Measurements from ENCODE around the gene TMEM185A.
"Not testable (repeated sequence)": the region's sequence is repeated elsewhere in the genome, so short reads cannot be mapped to it uniquely, and the experiment has no call there.

TMEM185A gene

GRCh38 chrX:149631234-149632165, at the start of gene TMEM185A:
Gene TMEM185A (minus strand): TSS chrX:149631792. CDS start chrX:149631580, 212 bp downstream.
- DNase-seq (ENCODE audit: low spot score), result peak; percentile 56

DNA sequence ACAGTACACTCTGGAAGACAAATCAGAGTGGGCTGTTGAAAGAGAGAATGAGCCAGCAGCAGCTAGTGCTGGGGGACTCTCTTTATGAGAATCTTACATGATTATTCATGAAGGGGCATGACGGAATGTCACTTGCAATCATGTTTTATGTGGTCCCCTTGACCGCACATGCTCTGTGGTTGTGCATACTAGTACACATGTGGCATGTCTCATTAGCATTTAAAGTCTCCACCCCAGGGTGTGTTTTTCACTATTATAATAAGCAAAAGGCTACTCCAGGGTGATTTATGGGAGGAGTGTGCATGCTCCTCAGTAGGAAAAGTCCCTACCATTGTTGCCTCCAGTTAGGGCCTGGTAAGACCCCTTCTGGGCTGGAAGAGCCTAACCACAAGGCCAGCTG, 49.6 kb upstream of the TMEM185A start:
- no peak for DNase-seq (ENCODE audit: low spot score)

DNA sequence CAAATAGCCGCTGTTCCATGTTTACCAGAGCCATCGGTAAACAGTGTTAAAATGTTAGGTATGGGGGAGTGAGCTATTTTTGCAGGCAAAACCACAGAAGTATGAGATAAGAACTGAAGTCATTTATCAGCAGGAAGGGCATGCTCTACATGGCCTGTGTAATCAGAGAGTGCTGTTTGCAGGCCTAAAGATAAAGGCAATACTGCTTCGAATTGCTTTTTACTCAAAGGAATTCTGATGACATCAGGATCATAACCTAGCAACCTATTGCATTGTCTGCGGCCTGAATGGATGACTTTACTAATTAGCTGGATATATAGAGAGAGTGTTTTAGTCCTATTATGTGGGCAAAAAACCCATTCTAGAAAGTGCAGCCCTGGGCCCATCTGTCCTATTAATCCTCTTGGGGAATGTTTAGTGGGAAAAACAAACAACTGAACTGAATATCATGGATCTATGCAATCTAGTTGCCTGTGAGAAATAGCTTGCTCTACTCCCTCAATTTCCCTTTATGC, 47.6 kb upstream of the TMEM185A start:
- not testable (repeated sequence) for DNase-seq (ENCODE audit: low spot score)

- DNase-seq (ENCODE audit: low spot score), result not testable (repeated sequence)
These were observed 44.0 kb upstream of the TMEM185A start for GRCh38 chrX:149675554-149675953.

DNA sequence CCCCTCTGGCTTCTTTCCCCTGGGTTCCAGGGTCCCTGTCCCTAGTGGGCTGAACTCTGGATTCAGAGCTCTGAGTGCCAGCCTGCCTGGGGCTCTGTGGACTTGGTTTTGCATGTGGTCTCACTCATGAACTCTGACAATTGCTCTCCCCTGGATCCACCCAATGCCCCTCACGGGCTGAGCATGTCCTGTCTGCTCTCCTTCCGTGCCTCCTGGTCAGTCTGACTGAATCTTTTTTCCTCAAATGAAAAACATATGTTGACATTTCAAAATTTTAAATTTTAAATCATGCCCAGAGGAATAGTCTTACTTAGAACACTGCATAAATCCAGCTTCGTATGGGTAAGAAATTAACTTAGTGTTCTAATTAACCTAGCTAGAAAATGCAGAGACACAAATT, 43.5 kb upstream of the TMEM185A start:
- DNase-seq (ENCODE audit: low spot score), result not testable (repeated sequence)

GRCh38 chrX:149660613-149661012, 29.0 kb upstream of the TMEM185A start:
- not testable (repeated sequence) for DNase-seq (ENCODE audit: low spot score)

DNA sequence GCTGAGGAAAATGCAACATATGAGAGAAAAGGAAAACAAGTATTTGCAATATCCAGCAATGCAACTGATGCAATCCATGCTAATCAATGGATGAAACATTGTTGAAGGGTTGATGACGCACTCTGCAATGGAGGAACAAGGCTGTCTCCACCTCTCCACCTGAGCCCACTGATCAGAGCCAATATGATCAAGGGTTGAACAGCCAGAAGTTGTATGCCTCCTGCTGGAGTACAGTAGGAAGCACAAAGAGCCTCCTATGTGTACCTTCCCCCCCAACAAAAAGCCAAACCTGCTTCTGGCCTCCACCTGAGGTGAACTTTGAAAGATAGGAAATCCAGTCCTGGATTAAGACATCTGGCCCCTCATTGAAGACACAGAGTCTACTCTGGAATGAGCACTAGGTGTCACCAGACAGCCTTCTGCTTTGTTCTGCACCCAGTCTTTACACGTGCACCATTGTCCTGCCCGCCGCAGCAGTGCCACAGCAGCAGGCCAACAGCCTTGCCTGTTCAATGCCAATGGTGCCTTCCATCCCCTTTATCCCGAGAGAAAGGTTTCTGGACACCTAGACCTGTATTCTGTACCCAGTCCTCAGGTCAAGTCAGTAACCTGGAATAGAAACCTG, 24.8 kb upstream of the TMEM185A start:
- DNase-seq (ENCODE audit: low spot score), result not testable (repeated sequence)

DNA sequence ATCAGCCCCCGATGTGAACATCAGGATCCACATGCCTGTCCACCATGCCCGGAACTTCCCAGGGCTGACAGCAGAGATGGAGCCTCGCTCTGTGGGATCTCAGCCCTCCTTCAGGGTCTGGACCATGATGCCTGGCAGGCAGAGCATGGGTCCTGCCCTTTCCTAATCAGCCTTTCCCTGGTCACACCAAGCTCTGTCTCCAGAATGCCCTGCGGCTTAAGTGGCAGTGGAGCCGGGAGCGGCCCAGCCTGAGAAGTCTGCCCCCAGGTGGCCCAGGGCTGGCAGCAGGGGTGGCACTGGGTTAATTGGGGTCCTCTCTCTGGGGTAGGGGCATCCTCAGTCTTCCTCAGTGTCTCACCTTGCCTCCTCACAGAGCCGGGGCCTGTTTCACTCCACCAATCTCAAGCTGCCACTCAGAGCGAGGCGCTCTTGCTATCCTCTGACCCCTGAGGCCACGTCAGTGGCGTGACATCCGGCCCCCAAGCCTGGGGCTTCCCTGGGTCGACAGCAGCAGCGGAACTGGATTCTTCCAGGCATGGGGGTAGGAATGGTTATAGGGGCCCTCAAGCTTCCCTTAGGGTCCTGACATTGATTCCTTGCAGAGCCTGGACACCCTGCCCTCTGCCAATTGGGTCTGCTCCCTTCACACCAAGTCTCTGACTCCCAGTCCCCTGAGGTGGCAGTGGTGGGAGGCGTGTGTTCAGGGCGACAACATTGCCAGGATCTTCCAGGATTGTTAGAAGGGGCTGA, 20.8 kb upstream of the TMEM185A start:
- no peak for DNase-seq (ENCODE audit: low spot score)

GRCh38 chrX:149650162-149650561, 18.6 kb upstream of the TMEM185A start:
- no peak for DNase-seq (ENCODE audit: low spot score)

DNA sequence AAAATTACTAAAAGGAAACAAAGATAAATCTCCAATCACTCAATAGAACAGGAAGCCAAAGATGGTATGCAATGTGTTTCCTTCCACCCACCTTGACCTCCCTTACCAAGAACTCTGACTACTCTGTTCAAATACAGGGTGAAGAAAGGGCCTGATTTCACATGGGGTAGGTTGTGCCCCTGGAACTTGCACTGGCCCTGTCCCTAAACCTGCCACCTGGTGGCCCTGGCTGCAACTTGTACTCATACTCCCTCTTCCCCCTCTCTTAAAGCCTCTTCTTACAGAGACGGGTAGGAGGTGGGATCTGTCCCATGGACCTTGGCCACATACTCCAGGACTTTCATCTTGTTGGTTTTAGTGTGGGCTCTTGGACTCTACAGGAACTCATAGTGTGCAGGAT, 17.3 kb upstream of the TMEM185A start:
- no peak for DNase-seq (ENCODE audit: low spot score)

DNA sequence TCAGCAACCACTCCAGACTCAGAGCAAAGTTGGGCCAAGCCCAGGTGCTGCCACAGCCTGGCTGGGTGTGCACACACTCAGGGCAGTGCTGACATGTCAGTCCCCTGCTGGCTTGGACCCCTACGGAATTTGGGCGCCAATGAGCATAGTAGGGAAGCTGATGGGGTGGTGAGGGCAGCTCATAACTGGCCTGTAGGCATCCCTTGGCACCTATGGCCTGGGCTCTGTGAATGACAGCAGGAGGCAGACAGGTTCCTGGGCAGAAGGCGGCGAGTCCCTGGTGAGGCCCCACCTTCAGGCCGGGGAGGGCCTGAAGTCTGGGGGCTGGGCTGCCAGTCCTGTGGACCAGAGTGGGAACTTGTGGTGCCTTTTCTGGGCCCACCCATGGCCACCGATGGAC, 15.9 kb upstream of the TMEM185A start:
- DNase-seq (ENCODE audit: low spot score), result no peak

- DNase-seq (ENCODE audit: low spot score), result no peak
These were observed 11.9 kb upstream of the TMEM185A start for GRCh38 chrX:149643496-149643895.

GRCh38 chrX:149641835-149642234, 10.2 kb upstream of the TMEM185A start:
- DNase-seq (ENCODE audit: low spot score), result no peak

- no peak for DNase-seq (ENCODE audit: low spot score)
These were observed 9.8 kb upstream of the TMEM185A start for GRCh38 chrX:149641432-149641831.

DNA sequence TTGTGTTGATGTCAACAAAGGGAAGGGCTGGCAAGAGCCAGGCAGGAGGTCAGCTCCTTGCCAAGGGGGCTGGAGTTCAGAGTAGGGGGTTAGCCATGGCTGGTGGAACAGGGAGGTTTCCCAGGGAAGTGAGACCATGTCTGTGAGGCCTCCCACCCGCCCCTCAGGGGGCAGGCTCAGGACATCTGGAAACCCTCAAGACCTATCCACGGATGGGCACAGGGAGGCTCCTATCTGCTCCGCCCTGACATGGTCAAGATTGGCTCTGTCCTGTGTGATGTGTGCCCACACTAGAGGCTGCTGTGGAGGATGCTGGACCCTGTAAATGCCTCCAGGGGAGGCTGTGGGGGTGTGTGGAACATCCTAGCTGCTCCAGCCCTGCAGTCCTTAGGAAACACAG, 8.0 kb upstream of the TMEM185A start:
- DNase-seq (ENCODE audit: low spot score), result no peak

DNA sequence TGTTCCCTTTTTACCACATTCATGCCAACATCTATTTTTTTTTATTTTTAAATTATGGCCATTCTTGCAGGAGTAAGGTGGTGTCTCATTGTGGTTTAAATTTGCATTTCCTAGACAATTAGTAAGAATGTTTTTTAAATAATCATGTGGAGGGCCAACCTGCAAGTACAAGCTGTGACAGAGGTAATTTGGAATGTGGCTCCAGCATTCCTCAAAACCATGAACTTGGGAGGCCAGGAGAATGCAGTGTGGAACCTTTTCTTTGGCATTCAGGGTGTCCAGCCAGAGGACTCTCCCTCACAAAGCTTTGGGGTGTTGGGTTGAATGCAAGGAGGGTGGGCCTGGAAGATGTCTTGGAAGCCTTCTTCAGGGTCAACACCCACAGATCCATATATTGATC, 7.3 kb upstream of the TMEM185A start:
- no peak for DNase-seq (ENCODE audit: low spot score)

DNA sequence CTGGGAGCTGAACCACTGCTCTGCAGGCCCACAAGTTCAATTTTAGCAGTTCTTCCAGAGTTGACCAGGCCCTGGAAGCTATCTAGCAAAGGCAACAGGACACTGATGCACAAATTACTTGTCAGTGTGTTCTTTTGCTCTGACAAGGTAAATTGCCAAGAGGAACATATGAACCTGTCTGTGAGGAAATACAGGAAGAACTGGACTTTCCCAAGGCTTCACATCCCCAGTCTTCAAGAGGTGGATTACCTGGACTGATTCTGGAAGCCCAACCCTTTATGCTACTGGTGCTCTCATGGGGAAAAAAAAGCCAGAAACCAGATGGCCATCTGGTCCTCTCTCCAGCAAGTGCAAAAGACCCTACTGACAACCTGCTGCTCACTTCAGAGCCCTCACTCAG, 1.9 kb upstream of the TMEM185A start:
- no peak for DNase-seq (ENCODE audit: low spot score)

GRCh38 chrX:149630681-149631233, 835 bp downstream of the TMEM185A start:
- DNase-seq (ENCODE audit: low spot score), result peak; percentile 72

DNA sequence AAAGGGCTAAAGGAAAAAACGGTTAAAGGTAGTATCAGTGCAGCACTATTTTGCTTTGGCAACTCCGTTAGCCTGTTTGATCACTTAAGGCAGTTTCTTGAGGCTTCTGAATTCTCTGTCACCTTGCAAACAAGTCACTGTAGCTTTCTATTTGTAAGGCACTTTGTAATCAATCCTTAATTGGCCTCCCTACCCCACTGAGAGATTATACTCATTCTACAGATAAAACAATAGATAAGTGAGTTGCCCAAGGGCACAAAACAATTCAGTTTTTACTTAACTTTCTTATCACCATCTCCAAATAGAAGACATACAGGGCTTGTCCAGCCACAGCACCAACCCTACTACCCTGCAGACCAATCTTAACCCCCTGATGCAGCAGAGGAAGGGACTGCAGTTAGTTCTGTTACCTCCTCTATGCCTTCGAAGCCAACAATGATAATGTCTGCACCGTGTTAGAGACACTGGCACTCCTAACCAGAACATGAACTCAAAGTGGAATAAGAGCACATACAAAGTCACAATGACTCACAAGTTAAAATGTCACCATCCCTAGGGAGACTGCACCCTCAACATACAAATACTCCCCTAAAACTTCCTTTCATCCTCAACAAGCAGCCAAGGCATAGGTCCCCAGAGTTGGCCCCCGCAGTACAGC, 1.7 kb downstream of the TMEM185A start:
- peak; percentile 26 for DNase-seq (ENCODE audit: low spot score)

DNA sequence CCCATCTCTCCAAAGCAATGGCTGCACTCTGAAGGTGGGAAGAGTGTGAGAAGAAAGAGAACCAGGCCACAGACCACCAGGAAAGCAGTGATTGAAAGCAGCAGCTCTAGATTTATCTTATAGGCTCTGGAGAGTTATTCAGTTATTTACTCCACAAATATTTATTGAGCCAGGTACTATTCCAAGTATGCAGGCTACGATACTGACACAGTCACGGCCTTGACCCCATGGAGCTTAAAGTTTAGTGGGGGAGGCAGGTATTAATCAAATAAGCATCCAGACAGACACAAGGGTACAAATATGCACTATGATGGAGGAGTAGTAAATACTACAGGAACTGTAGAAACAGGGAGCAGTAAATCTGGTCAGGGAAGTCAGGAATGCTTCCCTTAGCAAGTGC, 2.8 kb downstream of the TMEM185A start:
- DNase-seq (ENCODE audit: low spot score), result no peak

GRCh38 chrX:149628280-149628679, 3.3 kb downstream of the TMEM185A start:
- no peak for DNase-seq (ENCODE audit: low spot score)

- not testable (repeated sequence) for DNase-seq (ENCODE audit: low spot score)
These were observed 4.8 kb downstream of the TMEM185A start for GRCh38 chrX:149626829-149627228.
